Muscle of back (tissue), 11 donors: ENCODE results near the gene KCNIP1. TPM values are rescaled to one million over a fixed set of nuclear protein-coding genes. Genes with fewer than 3 reads are reported as not detected.

Experiments used
- DNase-seq, 3 donors: peaks; one replicate each; pipeline versions ENCODE4 v3.0.0 to v3.0.0-alpha.2; 2013
- polyA plus RNA-seq, 10 donors: library from polyadenylated mRNA; unstranded; fragments of 120-200 nt; gene quantifications; one replicate each; pipeline ENCODE4 v1.2.1, GENCODE V29; 2013; ENCODE audit not compliant: insufficient read length in 10 of 10

The KCNIP1 gene
- polyA plus RNA-seq, 10 donors, result 3.3 to 5.9 (median 5.1) TPM

DNA sequence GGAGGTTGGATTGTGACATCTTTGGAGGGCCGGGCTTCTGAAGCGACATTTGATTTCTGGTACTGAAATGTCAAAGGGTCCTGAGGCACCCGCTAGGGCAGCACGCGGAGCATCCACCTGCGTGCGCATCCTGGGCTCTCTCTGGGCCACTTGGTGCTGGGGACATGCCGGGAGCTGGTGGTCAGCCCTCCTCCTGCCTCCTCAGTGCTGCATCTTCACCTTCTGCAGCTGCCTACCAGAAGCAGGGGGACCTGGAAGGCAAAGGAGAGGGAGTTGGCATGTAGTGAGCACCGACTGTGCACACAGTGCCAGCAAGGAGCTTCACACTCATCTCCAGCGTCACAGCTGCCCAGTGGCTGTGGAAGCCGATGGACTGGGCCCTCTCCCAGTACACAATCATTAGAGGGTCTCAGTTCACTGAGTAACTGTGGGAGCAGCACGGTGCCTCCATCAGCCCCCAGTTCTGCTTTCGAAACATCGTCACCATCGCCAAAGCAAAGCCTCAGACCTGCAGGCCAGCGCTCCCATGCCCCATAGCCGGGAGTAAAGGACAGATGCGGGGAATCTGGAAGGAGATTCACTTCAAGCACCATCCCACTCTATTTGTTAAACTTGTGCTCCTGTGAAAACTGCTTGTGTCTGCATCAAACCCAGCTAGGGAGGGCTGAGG lies 138.4 kb downstream of the KCNIP1 start:
- no peak for DNase-seq

DNA sequence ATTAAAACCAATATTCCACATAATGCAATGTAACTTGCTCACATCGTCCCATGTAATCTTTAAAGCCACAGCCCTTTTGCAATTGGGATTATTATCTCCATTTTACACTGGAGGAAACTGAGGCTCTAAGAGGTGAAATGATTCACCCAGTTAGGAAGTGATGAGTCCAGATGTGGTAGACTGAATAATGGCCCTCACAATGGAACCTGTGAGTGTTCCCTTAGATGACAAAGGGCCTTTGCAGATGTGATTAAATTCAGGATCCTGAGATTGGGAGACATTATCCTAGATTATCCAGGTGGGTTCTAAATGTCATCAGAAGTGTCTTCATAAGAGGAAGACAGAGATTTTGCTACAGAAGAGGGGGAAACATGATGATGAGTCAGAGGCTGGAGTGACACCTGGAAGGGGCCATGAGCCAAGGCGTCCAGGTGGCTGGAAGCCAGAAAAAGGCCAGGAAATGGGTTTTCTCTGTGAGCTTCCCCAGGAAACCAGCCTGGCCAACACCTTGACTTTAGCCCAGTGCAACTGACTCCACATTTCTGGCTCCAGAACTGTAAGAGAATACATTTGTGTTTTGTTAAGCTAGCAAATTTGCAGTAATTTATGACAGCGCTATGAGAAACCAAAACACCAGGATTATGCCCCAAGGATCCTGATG lies 139.1 kb downstream of the KCNIP1 start:
- no peak for DNase-seq

DNA sequence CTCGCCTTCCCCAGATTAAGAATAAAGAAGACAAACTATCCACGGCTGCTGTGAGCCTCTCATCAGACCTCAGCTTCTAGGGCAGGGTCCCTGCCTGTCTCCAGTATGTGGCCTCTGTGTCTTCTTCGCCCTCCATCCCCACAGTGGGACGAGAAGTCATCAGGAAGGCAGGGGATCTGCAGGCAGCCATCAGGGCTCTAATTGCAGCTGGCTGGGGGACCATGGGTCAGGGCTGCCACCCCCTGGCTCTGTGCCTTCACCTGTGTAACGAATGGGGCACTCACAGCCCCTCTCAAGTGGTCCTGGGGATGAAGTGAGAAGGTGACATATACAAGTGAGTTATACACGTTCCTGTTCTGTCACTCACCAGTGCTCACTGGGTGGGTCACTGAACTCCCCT lies 139.8 kb downstream of the KCNIP1 start:
- DNase-seq, result no peak

DNA sequence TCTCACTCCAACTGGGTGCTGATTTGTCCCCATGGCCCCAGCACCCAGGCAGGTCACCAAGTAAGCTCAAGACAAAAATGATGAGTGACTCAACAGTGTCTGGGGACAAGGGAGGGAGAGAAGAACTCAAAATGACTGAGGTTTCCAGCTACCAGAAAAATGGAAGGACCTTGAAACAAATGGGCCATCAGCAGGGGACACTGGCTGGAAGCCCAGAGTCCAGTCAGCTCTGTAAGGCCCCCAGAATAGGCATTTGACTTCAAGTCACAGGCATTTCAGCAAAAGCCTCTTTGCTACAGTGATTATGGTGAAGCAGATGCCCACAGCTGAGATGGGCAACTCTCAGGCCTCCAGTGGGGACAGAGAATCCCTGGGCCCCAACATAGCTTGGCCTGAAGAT lies 140.7 kb downstream of the KCNIP1 start:
- DNase-seq, result no peak

DNA sequence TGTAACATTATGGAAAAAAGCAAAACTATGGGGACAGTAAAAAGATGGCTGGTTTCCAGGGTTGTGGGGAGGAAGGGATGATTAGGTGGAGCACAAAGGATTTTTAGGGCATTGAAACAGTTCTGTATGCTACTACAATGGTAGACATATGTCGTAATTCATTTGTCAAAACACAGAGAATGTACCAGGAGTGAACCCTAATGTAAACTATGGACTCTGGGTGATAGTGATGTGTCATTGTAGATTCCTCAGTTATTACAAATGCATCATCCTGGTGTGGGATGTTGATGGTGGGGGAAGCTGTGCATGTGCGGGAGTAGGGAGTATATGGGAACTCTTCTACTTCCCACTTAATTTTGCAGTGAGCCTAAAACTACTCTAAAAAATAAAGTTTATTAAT lies 144.7 kb downstream of the KCNIP1 start:
- no peak for DNase-seq

DNA sequence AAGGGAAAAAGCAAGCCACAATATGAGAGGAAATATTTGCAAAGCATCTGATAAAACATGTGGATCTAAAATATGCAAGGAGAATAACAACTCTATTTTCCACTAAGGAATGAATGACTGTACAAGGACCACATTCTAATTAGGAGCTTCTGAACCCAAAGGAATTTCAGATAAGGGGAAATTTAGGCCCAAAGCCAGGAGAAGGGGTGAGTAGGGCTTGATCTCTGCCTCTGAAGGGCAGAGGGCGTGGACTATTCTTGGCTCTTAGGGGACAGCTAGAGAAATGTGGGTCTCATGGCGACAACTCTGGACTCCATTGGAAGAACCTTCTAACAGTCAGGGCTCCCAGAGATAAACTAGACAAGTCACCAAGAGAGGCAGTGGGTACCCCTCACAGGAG lies 147.0 kb downstream of the KCNIP1 start:
- DNase-seq, result no peak

DNA sequence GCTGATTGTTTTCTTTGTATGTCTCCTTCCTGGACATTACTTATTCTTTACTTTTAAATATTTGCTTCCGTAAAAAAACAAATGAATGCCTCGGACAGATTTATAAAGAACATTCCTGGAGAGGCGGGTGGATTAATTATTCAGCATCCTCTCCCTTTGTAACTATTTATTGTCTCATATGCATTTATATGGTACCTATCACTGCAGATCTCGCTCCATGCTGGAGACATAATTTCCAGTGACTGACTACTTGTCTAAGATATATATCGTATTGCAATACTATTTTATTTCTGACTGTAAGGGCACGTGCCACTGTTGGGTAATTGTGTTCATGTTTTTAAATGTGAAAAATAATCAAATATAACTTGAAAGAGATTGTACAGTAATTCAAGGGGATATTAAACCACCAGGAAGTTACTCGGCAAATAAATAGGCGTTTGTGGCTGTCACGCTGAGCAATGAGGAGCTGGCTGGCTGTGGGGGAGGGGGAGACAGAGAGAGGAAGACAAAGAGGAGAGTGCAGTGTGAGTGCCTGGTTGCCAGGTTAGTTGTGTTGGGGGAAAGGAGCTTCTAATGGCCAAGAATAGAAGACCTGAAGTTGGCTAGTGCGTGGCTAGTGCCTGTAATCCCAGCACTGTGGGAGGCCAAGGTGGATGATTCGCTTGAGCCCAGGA lies 147.9 kb downstream of the KCNIP1 start:
- DNase-seq, result no peak

DNA sequence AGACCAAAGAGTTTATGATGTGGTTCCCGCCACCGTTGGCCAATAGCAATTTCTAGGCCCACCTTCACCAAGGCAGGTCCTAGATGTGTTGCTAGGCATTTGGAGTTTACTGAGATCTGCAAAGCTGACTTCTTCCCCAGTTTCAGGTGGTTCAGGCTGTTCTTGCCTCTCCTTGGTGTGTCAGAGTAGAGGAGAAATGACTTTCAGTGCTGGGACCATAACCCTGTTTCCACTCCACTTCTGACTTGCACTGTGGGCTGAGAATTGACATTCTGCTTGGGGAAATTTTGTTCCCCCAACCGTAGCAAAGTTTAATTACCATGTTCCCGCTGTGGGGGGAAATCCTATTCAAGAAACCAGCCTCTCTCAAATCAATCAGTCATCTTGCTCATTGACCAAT lies 151.7 kb downstream of the KCNIP1 start:
- DNase-seq, result no peak

DNA sequence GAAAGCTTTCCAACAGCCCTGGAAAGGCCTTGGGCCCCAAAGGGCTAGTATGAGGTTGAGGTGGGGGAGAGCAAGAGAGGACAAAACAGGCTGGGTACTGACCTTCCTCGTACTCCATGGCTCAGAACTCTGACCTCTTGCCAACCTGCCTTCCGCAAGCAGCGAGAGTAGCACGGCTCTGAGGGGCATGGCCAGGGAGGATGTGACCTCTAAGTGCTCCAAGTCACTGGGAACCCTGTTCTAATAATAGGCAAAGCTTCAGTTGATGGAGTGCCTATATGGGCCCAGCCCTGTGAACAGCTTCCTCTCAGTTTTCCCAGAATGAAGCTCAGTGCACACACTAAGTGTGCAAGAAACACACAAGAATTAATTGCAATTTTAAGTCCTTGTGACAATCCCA lies 152.1 kb downstream of the KCNIP1 start:
- no peak for DNase-seq

DNA sequence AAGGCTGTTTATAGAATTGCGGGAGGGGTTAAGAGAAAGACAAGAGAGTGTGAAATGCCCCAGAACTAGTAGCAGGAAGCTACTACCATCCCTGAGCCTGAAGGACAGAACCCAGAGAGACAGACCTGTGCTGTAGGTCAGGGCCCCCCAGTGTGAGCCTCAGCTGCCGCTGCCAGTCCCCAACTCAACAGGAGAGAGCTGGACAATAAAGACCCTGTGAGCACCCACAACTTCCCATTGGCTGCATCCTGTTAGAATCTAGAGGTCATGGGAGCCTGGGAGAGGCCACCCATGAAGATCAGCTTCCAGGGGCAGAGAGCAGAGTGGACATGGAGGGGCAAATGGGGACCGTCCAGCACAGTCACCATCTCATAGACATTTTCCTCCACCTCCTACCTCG lies 152.5 kb downstream of the KCNIP1 start:
- DNase-seq, result no peak

DNA sequence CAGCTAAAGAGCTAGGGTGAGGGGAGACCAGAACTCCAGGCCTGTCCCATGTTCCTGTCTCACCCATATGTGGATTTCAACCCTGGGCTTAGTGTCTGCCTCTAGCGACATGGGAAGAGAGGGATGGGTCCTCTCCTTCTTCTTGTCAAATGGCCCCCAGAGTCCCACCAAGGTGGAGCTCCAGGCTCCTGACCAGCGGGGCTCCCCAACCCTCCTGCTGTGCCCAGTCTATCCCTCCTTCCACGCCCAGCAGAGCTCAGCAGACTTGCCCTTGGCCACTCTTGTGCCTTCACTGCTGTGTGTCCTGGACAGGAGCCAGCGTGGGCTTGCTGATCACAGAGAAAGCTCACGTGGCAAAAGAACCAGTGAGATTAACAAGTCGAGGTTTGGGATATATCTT lies 156.7 kb downstream of the KCNIP1 start:
- DNase-seq, result no peak

DNA sequence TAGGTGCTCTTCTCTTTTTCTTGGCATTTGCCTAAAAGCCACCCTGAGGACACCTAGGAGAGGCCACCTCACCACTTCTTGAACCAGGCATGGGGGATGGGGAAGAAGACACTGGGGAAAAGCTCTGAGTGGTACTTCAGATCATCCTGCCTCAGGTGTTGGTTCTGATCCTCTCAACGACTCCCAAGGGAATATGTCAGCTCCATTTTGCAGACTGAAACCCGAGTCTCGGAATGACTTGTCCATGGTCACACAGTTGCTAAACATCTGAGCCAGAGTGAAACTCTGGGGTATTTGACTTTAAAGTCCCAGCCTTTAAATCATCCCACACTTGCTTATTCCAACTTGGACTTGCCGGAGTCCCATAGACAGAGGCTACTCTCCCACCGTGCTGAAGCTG lies 159.1 kb downstream of the KCNIP1 start:
- no peak for DNase-seq

DNA sequence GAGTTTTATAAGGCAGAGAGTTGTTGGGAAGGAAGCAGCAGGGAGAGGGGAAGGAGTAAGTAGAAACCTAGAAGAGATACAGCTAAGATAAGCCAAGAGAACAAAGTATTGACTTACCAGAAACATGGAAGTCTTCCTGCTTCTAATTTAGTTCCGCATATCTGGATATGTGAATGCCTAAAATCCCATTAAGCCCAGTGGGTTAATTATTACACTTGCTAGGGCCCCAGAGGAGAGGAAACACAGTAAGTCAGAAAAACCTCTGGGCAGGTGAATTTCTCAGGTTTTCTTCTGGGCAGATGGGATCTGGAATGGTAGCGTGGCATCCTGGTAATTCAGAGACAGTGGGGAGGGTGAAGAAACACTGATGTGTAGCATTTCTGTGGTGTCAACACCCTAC lies 175.0 kb downstream of the KCNIP1 start:
- DNase-seq, result no peak

DNA sequence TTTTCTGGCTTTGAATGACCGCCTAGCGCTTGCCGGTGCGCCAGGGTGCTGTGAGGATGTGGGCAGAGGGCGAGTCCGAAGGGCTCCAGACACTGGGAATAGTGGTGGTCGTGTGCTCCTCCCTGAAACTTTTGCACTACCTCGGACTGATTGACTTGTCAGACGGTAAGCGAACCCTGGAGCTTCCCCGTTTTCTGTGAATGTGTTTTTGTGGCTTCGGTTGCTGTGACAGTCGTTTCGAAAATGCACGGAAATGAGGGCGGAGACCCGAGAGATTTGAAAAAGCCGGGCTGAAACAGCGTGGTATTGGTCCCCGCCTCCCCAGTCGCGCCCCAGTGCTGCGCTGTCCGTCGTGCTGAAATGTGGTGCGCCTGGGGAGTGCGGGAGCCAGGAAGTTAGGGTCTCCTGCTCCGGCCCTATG lies 177.2 kb downstream of the KCNIP1 start:
- peak; percentile 25 to 80 (median 58) for DNase-seq

DNA sequence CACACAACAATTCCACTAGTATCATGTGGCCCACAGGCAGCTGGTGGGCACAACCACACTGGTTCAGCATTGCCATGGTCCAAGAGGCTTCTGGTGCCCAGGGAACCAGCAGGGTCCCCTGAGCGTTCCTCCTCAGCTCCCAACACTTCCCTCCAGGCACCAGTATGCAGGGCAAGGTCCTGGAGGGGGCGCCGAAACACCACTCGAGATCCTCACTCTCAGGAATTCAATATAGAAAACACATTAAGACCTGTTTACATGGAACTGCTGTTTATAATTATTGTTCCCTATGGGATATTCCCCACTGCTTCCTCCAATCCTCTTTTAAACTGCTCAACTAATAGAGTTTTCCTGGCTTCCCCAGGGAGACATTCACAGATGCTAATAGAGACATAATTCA lies 187.8 kb downstream of the KCNIP1 start:
- DNase-seq, result no peak

DNA sequence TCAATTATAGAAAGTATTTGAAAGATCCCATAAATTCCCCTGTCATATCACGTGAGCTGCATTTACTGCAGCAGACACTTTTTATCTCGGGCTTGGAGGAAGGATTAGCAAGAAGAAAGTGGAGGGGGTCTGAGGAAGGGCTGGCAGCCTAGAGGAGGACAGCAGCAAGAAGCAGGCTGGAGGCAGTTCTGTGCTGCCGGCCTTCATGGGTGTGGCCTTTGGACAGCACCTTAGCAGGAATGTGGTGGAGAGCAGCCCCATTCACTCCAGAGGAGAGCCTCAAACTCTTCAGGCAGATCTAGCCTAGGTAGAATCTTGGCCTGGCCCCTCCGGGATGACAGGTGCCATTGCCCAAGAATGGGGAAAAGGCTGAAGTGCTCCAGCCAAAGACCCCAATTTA lies 189.9 kb downstream of the KCNIP1 start:
- no peak for DNase-seq

DNA sequence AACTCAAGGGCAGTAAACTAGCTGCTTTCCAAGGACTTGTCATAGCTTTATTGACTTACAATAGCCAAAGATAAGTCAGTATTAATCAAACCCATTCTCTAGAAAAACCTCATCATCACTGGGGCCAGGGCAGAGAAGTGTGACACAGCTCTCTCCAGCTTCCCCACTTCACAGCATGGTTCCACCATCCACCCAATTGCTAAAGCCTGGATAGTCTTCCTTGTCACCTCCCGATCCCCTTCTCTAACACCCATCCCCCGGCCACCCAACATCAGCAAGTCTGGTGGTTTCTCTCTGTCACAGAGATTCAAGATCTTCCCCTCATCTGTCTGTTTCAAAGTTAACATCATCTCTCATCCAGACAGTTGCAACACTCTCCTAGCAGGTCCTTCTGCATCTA lies 191.1 kb downstream of the KCNIP1 start:
- no peak for DNase-seq

DNA sequence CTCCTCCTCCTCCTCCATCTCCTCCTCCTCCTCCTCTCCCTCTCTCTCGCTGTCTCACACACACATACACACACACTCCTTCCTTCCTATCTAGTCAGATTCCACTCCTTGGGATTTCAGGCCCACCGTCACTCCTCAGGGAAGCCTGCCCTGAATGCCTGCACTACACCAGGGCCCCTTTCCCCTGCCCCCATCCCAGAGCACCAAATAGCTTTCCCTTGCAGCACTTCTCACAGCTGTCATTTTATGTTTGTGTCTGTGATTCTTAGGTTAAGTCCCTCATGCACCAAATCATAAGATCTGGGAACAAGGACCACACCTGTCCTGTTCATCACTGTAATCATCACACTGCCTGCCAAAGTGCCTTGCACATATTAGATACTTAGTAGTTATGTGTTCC lies 193.2 kb downstream of the KCNIP1 start:
- no peak for DNase-seq

DNA sequence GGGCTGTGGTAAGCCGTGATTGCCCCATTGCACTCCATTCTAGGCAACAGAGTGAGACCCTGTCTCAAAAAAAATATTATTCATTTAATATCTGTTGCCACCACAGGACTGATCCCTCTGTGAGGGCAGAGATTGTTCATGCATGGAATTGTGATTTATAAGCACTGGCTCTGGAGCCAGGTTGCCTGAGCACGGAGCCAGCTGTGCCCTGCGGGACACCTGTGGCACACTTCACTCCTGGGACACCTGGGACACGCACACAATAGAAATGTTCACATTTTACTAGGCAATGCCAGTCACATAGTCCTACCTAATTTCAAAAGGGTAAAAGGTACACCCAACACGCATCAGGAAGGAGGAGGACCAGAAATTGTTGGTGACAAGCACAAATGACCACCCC lies 196.7 kb downstream of the KCNIP1 start:
- DNase-seq, result no peak

DNA sequence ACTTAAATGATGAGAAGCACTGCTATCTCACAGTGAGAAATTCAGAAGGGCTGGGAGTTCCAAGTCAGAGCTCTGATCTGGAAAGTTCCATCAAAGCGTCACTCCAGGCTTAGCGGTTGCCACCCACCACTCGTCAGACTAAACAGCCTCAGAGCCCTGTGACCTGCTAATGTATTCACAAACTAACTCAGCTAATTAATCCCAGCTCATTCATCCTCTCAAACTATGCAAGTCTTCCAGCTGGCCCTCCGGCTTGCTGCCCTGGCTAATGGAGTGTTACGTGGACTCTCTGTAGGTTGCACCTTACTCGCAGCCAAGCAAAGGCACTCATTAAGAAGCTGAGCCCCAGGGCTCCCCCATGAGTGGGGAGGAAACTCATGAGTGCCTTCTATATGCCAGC lies 197.5 kb downstream of the KCNIP1 start:
- DNase-seq, result no peak

DNA sequence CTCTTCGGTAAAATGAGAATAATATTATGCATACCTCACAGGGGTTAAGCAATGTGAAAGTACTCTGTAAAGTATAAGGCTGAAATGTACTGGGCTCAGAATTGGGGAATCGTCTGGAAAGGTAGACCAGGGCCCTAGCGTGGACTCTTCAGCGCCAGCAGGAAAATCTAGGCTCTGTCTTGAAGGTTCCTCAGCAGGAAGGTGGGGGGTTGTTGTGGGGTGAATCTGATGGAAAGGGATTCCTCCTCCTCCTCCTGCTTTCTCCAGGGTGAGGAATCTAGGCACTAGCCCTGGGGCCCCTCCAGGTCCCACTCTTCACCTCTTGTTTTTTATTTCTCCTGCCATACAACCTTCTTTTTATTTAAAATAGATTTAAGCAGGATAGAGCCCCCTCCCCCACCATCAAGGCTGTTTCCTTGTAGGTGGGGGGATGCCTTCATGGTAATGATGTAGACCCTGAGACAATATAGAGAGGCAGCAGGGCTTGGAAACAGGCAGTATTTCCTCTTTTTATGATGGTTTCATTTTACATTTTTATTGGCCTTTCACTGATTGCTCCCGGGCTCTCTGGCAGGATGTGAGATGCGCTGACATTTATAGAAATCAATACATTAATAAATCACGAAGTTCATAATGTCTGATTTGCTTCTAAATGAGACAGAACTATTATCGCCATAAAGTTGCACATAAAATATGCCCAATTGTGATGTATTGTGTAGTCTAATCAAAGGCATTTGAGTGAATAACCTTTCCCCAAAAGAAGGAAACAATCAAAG lies 200.8 kb downstream of the KCNIP1 start:
- no peak for DNase-seq

DNA sequence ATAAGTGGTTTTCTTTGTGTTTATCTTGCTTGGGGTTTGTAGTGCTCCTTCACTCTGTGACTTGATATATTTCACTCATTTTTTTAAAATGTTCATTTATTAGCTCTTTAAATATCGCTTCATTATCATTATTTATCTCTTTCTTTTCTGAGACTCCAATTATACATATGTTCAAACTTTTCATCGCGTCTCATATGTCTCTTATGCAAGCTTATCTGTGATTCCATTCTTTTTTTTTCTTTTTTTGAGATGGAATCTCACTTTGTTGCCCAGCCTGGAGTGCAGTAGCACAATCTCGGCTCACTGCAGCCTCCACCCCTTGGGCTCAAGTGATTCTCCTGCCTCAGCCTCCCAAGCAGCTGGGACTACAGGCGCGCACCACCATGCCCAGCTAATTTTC lies 205.8 kb downstream of the KCNIP1 start:
- DNase-seq, result no peak

DNA sequence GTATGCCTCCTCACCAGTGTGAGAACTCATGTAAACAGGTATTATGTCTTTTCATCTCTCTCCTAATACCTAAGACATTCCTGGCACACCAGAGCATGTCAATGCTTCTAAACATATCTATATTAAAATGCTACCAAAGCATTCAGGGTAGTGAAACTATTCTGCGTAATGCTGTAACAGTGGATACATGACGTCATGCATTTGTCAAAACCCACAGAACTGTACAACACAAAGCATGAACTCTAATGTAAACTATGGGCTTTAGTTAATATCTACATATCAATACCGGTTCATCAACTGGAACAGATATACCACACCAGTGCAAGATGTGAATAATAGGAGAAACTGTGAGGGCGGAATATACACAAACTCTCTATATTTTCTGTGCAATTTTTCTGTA lies 207.5 kb downstream of the KCNIP1 start:
- no peak for DNase-seq
